ENCODE results near the gene LRP5.

The LRP5 gene

GRCh38 chr11:68345776-68346461 is 33.5 kb downstream of the LRP5 start:
- FAIRE-seq (no peak), DNase-seq (ENCODE audit: insufficient read length, low spot score) (no peak)
- TF ChIP-seq CTCF (IDR thresholded peaks at IDR 0.05; ENCODE audit: insufficient read depth, missing control alignments): no peak

GRCh38 chr11:68346462-68346790 is 34.0 kb downstream of the LRP5 start:
- DNase-seq (ENCODE audit: insufficient read length, low spot score): no peak
- no peak for TF ChIP-seq CTCF (IDR thresholded peaks at IDR 0.05; ENCODE audit: insufficient read depth, missing control alignments)
- FAIRE-seq: no peak

GRCh38 chr11:68347345-68347744 is 35.0 kb downstream of the LRP5 start:
- DNase-seq (ENCODE audit: insufficient read length, low spot score): no peak
- no peak for TF ChIP-seq CTCF (IDR thresholded peaks at IDR 0.05; ENCODE audit: insufficient read depth, missing control alignments)
- no peak for FAIRE-seq

GRCh38 chr11:68347841-68348240 is 35.5 kb downstream of the LRP5 start:
- DNase-seq (ENCODE audit: insufficient read length, low spot score) (no peak), FAIRE-seq (no peak)
- no peak for TF ChIP-seq CTCF (IDR thresholded peaks at IDR 0.05; ENCODE audit: insufficient read depth, missing control alignments)

GRCh38 chr11:68349461-68350249 is 37.3 kb downstream of the LRP5 start:
- DNase-seq (ENCODE audit: insufficient read length, low spot score): no peak
- TF ChIP-seq CTCF (IDR thresholded peaks at IDR 0.05; ENCODE audit: insufficient read depth, missing control alignments): no peak
- FAIRE-seq: no peak

- FAIRE-seq (no peak), DNase-seq (ENCODE audit: insufficient read length, low spot score) (no peak)
- no peak for TF ChIP-seq CTCF (IDR thresholded peaks at IDR 0.05; ENCODE audit: insufficient read depth, missing control alignments)
Observed at GRCh38 chr11:68350759-68351449, 38.5 kb downstream of the LRP5 start.

Measured in D721Med (cell line).